ENCODE measurements around the gene ENTHD1.

GRCh38 chr22:39719559-39720450, 173.8 kb downstream of the ENTHD1 start:
- no peak for TF ChIP-seq EZH2 (IDR thresholded peaks at IDR 0.05; ENCODE audit: borderline replicate concordance, low read depth, low read length, severe bottlenecking)
- TF ChIP-seq, protein P1, sequence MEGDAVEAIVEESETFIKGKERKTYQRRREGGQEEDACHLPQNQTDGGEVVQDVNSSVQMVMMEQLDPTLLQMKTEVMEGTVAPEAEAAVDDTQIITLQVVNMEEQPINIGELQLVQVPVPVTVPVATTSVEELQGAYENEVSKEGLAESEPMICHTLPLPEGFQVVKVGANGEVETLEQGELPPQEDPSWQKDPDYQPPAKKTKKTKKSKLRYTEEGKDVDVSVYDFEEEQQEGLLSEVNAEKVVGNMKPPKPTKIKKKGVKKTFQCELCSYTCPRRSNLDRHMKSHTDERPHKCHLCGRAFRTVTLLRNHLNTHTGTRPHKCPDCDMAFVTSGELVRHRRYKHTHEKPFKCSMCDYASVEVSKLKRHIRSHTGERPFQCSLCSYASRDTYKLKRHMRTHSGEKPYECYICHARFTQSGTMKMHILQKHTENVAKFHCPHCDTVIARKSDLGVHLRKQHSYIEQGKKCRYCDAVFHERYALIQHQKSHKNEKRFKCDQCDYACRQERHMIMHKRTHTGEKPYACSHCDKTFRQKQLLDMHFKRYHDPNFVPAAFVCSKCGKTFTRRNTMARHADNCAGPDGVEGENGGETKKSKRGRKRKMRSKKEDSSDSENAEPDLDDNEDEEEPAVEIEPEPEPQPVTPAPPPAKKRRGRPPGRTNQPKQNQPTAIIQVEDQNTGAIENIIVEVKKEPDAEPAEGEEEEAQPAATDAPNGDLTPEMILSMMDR (IDR thresholded peaks at IDR 0.05; ENCODE audit: extremely low read depth in 1 of 2, insufficient read depth in 1 of 2, low read depth in 1 of 2, low read length in 2 of 2): no peak
- TF ChIP-seq GATA2 (IDR thresholded peaks at IDR 0.05; ENCODE audit: insufficient read depth, insufficient read length, low read depth, low read length): no peak
- TF ChIP-seq, protein P2, sequence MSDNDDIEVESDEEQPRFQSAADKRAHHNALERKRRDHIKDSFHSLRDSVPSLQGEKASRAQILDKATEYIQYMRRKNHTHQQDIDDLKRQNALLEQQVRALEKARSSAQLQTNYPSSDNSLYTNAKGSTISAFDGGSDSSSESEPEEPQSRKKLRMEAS (IDR thresholded peaks at IDR 0.05; ENCODE audit: insufficient read depth, insufficient read length): no peak
- no peak for TF ChIP-seq POLR2AphosphoS5 (IDR thresholded peaks at IDR 0.05; ENCODE audit: insufficient read depth, low read depth, low read length)
- TF ChIP-seq POLR2A (IDR thresholded peaks at IDR 0.05; ENCODE audit: low read depth, low read length): no peak
- no peak for TF ChIP-seq FOS (IDR thresholded peaks at IDR 0.05; ENCODE audit: borderline replicate concordance, insufficient read depth, low read length)
- no peak for TF ChIP-seq JUN (IDR thresholded peaks at IDR 0.05; ENCODE audit: borderline replicate concordance, insufficient read depth, insufficient read length, low read depth)
